ENCODE measurements around the gene RPRD1B. TPM values are rescaled to one million over a fixed set of nuclear protein-coding genes. Genes with fewer than 3 reads are reported as not detected.

Gene RPRD1B
- total RNA-seq (26.8 and 28.0 TPM in 2 replicates), polyA plus RNA-seq (16.5 and 18.5 TPM in 2 replicates)

GRCh38 chr20:38033330-38034107 is at the start of gene RPRD1B, which contains the start of gene TTI1:
Gene RPRD1B (plus strand): TSS chr20:38033746. CDS start chr20:38033948, 202 bp downstream.
Gene TTI1 (minus strand): TSS chr20:38033456. CDS start chr20:38013816, 19,640 bp downstream.
- DNase-seq (ENCODE audit: low spot score), result peak; percentile 93
- H3K27ac ChIP-seq, result peak within 1 kb of the TSS; percentile 98
- H2AFZ ChIP-seq, result peak within 1 kb of the TSS; percentile 86
- peaks cover 93% of the 10 kb centered on the region for H3K79me2 ChIP-seq
- no peaks in the 10 kb centered on the region for H3K9me3 ChIP-seq (ENCODE audit: low read depth)
- H3K4me3 ChIP-seq, result peak within 1 kb of the TSS; percentile 78
- peaks cover 33% of the 10 kb centered on the region for H3K4me1 ChIP-seq (ENCODE audit: insufficient read depth)
- H3K27me3 ChIP-seq, result no peaks in the 10 kb centered on the region
- H3K36me3 ChIP-seq (replicated peaks; ENCODE audit: insufficient read depth, low read depth), result no peaks in the 10 kb centered on the region
- 1% methylated on average over 62 of the region's 69 CpGs for WGBS (ENCODE audit: low lambda C conversion rate, missing lambda C conversion rate)
- peaks cover 3% of the 10 kb centered on the region for H4K20me1 ChIP-seq (ENCODE audit: insufficient read depth, poor library complexity, severe bottlenecking)
- TF ChIP-seq EZH2 (IDR thresholded peaks at IDR 0.05; ENCODE audit: borderline replicate concordance) (no peak), EZH2phosphoT487 (IDR thresholded peaks at IDR 0.05; ENCODE audit: low read depth, severe bottlenecking, unreplicated experiment) (no peak), CTCF (IDR thresholded peaks at IDR 0.05; ENCODE audit: poor library complexity) (no peak)
- no peaks in the 10 kb centered on the region for H3K9me2 ChIP-seq (replicated peaks; ENCODE audit: insufficient read depth)
- peak within 1 kb of the TSS; percentile 88 for H3K4me2 ChIP-seq

GRCh38 chr20:37984018-37984785 is 49.3 kb upstream of the RPRD1B start:
- Histone ChIP-seq H3K27me3 (no peaks in the 10 kb centered on the region), H3K4me2 (no peak overlapping the region), H3K9me2 (replicated peaks; ENCODE audit: insufficient read depth) (no peaks in the 10 kb centered on the region), H3K9me3 (ENCODE audit: low read depth) (no peaks in the 10 kb centered on the region), H3K4me1 (ENCODE audit: insufficient read depth) (peaks cover 31% of the 10 kb centered on the region), H3K27ac (no peak overlapping the region), H3K79me2 (no peaks in the 10 kb centered on the region), H2AFZ (no peak overlapping the region), H4K20me1 (ENCODE audit: insufficient read depth, poor library complexity, severe bottlenecking) (no peaks in the 10 kb centered on the region), H3K36me3 (replicated peaks; ENCODE audit: insufficient read depth, low read depth) (no peaks in the 10 kb centered on the region), H3K4me3 (no peak overlapping the region)
- no peak for DNase-seq (ENCODE audit: low spot score)
- 79% methylated on average over 14 of the region's 14 CpGs for WGBS (ENCODE audit: low lambda C conversion rate, missing lambda C conversion rate)
- TF ChIP-seq CTCF (IDR thresholded peaks at IDR 0.05; ENCODE audit: poor library complexity) (no peak), EZH2 (IDR thresholded peaks at IDR 0.05; ENCODE audit: borderline replicate concordance) (no peak), EZH2phosphoT487 (IDR thresholded peaks at IDR 0.05; ENCODE audit: low read depth, severe bottlenecking, unreplicated experiment) (no peak)

GRCh38 chr20:37986044-37986858 is 47.3 kb upstream of the RPRD1B start:
- Histone ChIP-seq H3K27me3 (no peaks in the 10 kb centered on the region), H3K36me3 (replicated peaks; ENCODE audit: insufficient read depth, low read depth) (no peaks in the 10 kb centered on the region), H4K20me1 (ENCODE audit: insufficient read depth, poor library complexity, severe bottlenecking) (no peaks in the 10 kb centered on the region), H3K27ac (peak overlapping the region; percentile 87), H3K4me1 (ENCODE audit: insufficient read depth) (peaks cover 51% of the 10 kb centered on the region), H3K79me2 (no peaks in the 10 kb centered on the region), H2AFZ (no peak overlapping the region), H3K4me3 (no peak overlapping the region), H3K9me2 (replicated peaks; ENCODE audit: insufficient read depth) (no peaks in the 10 kb centered on the region), H3K4me2 (peak overlapping the region; percentile 52), H3K9me3 (ENCODE audit: low read depth) (no peaks in the 10 kb centered on the region)
- DNase-seq (ENCODE audit: low spot score), result no peak
- TF ChIP-seq EZH2 (IDR thresholded peaks at IDR 0.05; ENCODE audit: borderline replicate concordance) (no peak), CTCF (IDR thresholded peaks at IDR 0.05; ENCODE audit: poor library complexity) (no peak), EZH2phosphoT487 (IDR thresholded peaks at IDR 0.05; ENCODE audit: low read depth, severe bottlenecking, unreplicated experiment) (no peak)
- WGBS (ENCODE audit: low lambda C conversion rate, missing lambda C conversion rate), result 85% methylated on average over 9 of the region's 9 CpGs
